GM12873 (cell line): ENCODE data around the gene SCNN1A.

Experiments used
- TF ChIP-seq, protein P1 (sequence below): IDR thresholded peaks from 2 replicates; pipeline ENCODE4 v1.5.1; 2012; ENCODE audit warnings: low read depth, mild to moderate bottlenecking, moderate library complexity, low read length, control low read depth; ENCODE audit not compliant: insufficient read depth; ENCODE audit errors: missing control alignments

SCNN1A gene

GRCh38 chr12:6347367-6348338 is 27.7 kb downstream of the SCNN1A start:
- TF ChIP-seq, protein P1, sequence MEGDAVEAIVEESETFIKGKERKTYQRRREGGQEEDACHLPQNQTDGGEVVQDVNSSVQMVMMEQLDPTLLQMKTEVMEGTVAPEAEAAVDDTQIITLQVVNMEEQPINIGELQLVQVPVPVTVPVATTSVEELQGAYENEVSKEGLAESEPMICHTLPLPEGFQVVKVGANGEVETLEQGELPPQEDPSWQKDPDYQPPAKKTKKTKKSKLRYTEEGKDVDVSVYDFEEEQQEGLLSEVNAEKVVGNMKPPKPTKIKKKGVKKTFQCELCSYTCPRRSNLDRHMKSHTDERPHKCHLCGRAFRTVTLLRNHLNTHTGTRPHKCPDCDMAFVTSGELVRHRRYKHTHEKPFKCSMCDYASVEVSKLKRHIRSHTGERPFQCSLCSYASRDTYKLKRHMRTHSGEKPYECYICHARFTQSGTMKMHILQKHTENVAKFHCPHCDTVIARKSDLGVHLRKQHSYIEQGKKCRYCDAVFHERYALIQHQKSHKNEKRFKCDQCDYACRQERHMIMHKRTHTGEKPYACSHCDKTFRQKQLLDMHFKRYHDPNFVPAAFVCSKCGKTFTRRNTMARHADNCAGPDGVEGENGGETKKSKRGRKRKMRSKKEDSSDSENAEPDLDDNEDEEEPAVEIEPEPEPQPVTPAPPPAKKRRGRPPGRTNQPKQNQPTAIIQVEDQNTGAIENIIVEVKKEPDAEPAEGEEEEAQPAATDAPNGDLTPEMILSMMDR, result no peak

DNA sequence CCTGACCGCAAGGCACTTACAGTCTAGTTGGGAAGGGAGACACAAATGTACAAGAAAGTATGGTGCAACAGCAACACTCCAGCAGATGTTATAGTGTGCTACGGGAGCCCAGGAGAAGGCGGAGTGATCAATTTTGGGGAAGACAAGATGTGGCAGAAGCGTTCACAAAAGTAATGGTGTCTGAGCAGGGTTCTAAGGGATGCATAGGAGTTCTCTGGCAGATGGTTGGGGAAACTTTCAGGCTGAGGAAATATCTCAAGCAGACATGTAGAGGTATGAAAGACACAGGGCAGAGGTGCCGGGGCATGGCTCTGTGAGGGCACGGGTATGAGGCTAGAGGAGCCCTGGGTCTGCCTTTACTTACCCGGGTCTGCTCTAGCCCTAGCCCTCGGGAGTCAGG is 28.4 kb downstream of the SCNN1A start:
- TF ChIP-seq, protein P1, result no peak

DNA sequence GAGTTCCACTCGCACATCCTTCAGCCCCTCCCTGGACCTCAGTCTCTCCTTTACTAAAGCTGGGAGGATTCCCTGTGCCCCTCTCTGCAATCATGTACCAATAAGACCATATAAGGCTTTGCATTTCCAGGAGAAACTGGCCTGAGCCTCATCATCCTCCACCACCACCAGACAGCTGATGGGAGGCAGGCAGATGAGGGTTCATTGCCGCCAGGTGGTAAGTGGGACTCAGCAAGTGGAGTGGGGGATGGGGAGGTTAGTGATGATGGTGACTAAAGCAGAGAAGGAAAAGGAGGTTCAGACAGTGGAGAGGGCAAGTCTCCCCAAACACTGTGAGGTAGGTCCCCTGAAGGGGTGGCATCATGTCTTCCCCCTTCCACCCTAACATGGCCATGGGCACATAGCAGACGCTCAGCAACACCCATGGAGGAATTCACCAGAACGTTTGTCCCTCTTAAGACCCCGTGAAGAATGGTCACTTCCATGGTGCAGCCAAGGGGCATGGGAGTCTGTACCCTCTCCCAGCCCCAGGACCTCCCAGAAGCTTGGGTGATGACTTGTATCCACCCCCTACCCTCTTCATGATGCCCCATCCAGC is 29.0 kb downstream of the SCNN1A start:
- TF ChIP-seq, protein P1, result no peak

- TF ChIP-seq, protein P1, result no peak
These were observed 29.9 kb downstream of the SCNN1A start for GRCh38 chr12:6345319-6346091.

DNA sequence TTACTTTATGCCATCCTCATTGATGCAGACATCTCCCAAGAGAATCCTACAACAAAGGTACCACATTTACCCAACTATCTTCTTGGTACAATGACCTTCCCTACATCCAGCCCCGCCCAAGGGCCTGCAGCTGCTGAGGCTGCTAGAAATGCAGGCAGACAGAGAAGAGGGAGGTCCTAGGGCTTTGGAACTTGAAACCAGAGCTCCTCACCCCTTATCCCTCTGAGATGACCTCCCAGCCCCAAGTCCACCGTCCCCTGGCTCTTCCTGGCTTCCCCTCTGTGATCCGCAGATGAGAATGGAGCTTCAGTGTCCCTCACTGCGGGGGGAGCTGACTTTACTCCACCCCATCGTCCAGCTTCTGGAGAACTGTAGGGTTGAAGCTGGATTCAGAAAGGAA is 31.8 kb downstream of the SCNN1A start:
- TF ChIP-seq, protein P1, result no peak

GRCh38 chr12:6342140-6342889 is 33.0 kb downstream of the SCNN1A start:
- TF ChIP-seq, protein P1, result no peak
